HUES6 (cell line): Measurements from ENCODE around the gene MLX.
"Not testable (repeated sequence)": the region's sequence is repeated elsewhere in the genome, so short reads cannot be mapped to it uniquely, and the experiment has no call there.

Source experiments
- H3K27ac ChIP-seq: 2 replicates; pipeline ENCODE4 v1.7.0; 2013; ENCODE audit warnings: low read depth, mild to moderate bottlenecking, low read length, inconsistent platforms
- H3K27me3 ChIP-seq: 2 replicates; pipeline ENCODE4 v1.6.1; 2013; ENCODE audit warnings: low read length; ENCODE audit not compliant: control insufficient read depth, insufficient read depth
- H3K36me3 ChIP-seq: 2 replicates; pipeline ENCODE4 v1.6.1; 2013; ENCODE audit warnings: low read length; ENCODE audit not compliant: control insufficient read depth, insufficient read depth
- H3K4me1 ChIP-seq: 2 replicates; pipeline ENCODE4 v1.6.1; 2013; ENCODE audit warnings: low read length; ENCODE audit not compliant: control insufficient read depth, insufficient read depth
- H3K4me3 ChIP-seq: 2 replicates; pipeline ENCODE4 v1.5.1; 2013; ENCODE audit warnings: low read depth, low read length
- H3K9ac ChIP-seq: one replicate; pipeline ENCODE4 v1.6.1; 2013; ENCODE audit warnings: mild to moderate bottlenecking, low read length
- H3K9me3 ChIP-seq: 2 replicates; pipeline ENCODE4 v1.6.1; 2013; ENCODE audit warnings: low read depth, low read length; ENCODE audit not compliant: control insufficient read depth, insufficient read depth

Gene MLX

DNA sequence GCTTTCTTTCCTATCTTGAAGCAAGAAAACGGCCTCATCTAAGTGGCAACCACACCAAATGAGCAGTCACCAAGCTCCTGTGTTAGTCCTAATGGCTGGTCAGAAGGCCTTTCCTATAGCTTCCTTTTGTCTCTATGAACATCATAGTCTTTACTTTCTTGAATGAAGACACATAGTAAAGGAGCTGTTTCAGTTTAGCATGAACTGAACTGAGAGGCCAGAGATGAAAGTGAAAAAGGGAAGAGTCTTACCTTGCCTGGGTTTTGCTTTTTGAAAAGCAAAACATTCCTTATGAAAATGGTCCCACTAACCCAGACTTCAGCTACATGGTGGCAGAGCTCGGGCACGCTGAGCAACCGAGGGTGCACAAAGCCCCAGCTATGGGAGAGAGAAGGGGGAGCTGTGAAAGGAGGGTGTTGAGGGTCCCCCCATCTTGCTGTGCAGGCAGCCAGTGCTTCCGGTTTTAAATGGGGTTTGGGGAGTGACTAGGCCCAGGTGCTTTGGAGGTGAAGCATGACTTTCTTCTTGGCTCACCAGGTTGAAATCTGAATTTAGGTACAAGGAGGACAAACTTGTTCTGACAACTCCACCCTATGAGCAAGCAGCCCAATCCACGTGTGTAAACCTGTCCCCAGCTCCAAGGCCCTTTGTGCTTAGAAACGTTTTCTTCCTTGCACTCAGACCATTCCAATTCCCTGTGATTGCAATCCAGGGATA is 19.8 kb downstream of the MLX start:
- Histone ChIP-seq H3K4me1 (no peaks in the 10 kb centered on the region), H3K27ac (no peak overlapping the region), H3K9me3 (no peaks in the 10 kb centered on the region), H3K36me3 (peaks cover 86% of the 10 kb centered on the region), H3K27me3 (no peaks in the 10 kb centered on the region), H3K4me3 (no peak overlapping the region), H3K9ac (no peak overlapping the region)

DNA sequence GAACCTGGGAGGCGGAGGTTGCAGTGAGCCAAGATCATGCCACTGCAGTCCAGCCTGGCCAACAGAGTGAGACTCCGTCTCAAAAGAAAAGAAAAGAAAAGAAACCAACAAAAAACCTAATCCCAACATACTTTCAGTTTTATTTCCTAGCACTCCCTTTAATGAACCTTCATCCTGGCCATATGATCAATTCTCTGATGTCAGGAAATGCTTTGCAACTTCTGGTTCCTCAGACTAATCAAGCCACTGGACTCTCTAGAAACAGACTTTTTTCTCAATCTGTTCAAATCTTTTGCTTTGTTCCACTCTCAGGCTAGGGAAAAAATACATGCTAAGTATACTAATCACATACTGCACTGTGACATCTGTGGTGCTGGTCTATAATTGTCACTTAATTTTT is 24.0 kb downstream of the MLX start:
- H3K9me3 ChIP-seq: no peaks in the 10 kb centered on the region
- no peak overlapping the region for H3K9ac ChIP-seq
- peaks cover 51% of the 10 kb centered on the region for H3K36me3 ChIP-seq
- no peaks in the 10 kb centered on the region for H3K4me1 ChIP-seq
- H3K27ac ChIP-seq: no peak overlapping the region
- H3K27me3 ChIP-seq: no peaks in the 10 kb centered on the region
- no peak overlapping the region for H3K4me3 ChIP-seq

DNA sequence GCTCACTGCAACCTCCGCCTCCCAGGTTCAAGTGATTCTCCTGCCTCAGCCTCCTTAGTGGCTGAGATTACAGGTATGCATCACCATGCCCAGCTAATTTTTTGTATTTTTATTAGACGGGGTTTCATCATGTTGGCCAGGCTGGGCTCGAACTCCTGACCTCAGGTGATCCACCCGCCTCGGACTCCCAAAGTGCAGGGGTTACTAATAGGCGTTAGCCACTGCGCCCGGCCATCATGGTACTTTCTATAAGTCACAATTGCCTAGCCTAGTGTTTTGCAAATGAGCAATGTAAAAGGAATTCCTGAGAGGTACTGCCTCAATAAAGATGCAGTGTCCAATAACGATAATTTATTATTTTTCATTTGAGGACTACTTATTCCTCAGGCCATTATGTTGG is 24.5 kb downstream of the MLX start:
- peaks cover 45% of the 10 kb centered on the region for H3K36me3 ChIP-seq
- no peak overlapping the region for H3K27ac ChIP-seq
- H3K4me3 ChIP-seq: no peak overlapping the region
- no peaks in the 10 kb centered on the region for H3K27me3 ChIP-seq
- H3K9me3 ChIP-seq: no peaks in the 10 kb centered on the region
- no peaks in the 10 kb centered on the region for H3K4me1 ChIP-seq
- H3K9ac ChIP-seq: no peak overlapping the region

DNA sequence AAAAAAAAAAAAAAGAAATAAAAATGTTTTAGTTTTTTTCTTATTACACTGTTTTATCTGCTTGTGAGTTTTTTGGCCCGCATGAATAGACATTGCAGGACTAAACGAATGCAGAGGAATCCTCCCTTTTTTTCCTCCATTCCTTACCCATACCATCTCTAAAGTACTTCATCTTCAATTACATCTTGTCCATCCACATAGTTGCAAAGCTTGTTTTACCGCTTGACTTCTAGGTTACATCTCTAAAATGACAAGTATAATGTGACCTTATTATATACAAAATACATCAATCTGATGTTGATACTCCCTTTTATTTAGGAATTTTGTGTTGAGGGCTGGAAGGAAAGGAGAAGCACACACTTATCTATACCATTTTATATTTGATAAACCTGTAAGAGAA is 29.5 kb downstream of the MLX start:
- H3K9ac ChIP-seq: no peak overlapping the region
- H3K36me3 ChIP-seq: peaks cover 7% of the 10 kb centered on the region
- H3K4me1 ChIP-seq: no peaks in the 10 kb centered on the region
- H3K27ac ChIP-seq: no peak overlapping the region
- H3K9me3 ChIP-seq: no peaks in the 10 kb centered on the region
- H3K4me3 ChIP-seq: no peak overlapping the region
- no peaks in the 10 kb centered on the region for H3K27me3 ChIP-seq

DNA sequence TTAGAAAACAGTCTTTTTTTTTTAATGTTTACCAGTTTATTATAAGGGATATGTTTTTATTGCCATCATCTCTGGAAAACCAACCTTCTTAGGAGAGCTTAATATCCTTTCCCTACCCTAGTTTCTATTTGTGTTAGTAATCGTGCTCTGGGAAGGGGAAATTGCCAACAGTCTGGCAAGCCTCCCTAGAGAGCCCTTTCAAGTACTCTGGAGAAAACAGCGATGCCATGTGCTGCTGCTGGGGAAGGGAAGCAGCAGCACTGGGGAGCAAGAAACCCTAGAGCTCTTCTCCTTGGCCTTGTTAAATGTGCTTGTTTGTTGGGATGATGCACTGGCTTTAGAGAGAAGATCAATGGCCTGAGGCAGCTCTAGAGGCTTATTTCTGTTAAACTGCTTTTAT is 32.0 kb downstream of the MLX start:
- Histone ChIP-seq H3K4me1 (no peaks in the 10 kb centered on the region), H3K27ac (no peak overlapping the region), H3K27me3 (no peaks in the 10 kb centered on the region), H3K9me3 (no peaks in the 10 kb centered on the region), H3K4me3 (no peak overlapping the region), H3K36me3 (no peaks in the 10 kb centered on the region), H3K9ac (no peak overlapping the region)

DNA sequence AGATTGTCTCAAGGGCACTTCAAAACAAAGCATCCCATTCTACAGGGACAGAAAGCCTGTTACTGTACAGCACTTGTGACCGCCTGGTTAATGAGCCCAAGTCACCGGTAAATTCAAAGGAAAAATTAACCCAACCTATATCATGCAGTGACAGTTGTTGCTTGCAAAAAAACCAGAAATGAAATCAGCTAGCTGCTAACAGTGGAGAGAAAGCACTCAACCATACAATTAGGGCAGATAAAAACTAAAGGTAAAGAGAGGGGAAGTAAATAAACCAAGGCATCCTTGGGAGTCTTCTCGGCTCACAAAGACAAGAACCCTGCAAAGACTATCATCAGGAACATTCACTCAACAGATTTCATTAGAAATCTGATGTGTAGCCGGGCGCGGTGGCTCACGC is 36.4 kb downstream of the MLX start:
- no peak overlapping the region for H3K9ac ChIP-seq
- H3K27me3 ChIP-seq: no peaks in the 10 kb centered on the region
- H3K36me3 ChIP-seq: no peaks in the 10 kb centered on the region
- H3K27ac ChIP-seq: no peak overlapping the region
- no peak overlapping the region for H3K4me3 ChIP-seq
- H3K9me3 ChIP-seq: no peaks in the 10 kb centered on the region
- H3K4me1 ChIP-seq: peaks cover 3% of the 10 kb centered on the region; the same call in 1 of the 2 replicates

DNA sequence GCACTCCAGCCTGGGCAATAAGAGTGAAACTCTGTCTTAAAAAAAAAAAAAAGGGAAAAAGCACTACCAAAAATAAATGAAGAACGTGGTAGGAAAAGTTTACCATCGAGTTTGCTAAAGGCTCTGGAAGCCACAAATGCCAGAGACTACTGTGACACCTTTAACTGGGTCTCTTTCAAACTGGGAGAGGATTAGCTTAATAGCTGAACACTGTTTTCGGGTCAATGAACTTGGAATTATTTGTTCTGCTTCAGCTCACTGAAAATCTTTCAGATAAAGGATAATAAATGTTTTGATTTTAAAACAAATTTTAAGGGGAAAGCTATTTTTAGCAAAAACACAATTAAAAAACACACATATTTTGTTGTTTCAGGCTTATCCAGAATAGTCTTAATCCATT is 40.9 kb downstream of the MLX start:
- Histone ChIP-seq H3K9me3 (no peaks in the 10 kb centered on the region), H3K4me1 (peaks cover 6% of the 10 kb centered on the region; the same call in 1 of the 2 replicates), H3K27ac (no peak overlapping the region), H3K36me3 (peaks cover 14% of the 10 kb centered on the region), H3K9ac (no peak overlapping the region), H3K27me3 (no peaks in the 10 kb centered on the region), H3K4me3 (peak overlapping the region; percentile 83)

DNA sequence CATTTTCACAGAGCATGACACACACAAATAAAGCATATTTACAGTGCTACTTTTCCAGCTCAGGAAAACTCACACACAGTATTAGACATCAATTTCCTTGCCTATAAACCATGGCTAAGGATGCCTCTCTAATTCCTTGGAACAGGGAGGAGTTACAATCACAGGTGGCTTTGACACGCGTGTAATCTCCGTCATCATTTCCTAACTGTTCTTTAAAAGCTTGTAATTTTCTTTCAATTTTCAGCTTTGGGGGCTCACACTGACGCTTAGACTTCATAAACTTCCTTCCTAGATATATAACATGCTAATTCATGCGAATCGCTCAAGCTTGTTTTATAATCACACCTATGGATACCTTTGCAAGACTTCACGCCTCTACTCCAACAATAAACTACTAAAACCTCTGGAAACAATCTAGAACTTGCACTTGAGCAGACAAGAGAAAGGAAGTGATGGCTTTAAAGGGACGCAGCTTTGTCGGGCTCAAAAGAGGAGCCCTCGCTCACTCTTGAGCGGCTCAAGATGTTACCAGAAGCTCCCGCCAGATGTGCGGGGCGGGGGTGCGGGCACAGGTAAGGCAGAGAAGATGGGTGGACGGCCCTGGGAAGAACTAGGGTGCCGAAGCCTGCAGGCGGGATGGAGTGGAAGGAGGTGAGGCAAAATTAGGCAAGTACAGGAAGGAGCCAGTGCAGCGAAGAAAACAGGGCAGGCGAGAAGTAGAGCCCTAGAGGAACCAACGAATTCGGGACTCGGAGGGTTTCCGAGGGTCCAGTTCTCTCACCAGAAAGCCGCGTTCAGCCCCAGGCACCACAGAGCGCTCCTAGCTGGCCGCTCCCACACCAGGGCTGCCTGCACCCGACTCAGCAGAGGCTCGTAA is 41.6 kb downstream of the MLX start:
- peak overlapping the region; percentile 89 for H3K9ac ChIP-seq
- peak overlapping the region; percentile 83 for H3K4me3 ChIP-seq
- H3K27ac ChIP-seq: peak overlapping the region; percentile 62; the same call in 1 of the 2 replicates
- no peaks in the 10 kb centered on the region for H3K27me3 ChIP-seq
- peaks cover 6% of the 10 kb centered on the region; the same call in 1 of the 2 replicates for H3K4me1 ChIP-seq
- peaks cover 22% of the 10 kb centered on the region for H3K36me3 ChIP-seq
- no peaks in the 10 kb centered on the region for H3K9me3 ChIP-seq

DNA sequence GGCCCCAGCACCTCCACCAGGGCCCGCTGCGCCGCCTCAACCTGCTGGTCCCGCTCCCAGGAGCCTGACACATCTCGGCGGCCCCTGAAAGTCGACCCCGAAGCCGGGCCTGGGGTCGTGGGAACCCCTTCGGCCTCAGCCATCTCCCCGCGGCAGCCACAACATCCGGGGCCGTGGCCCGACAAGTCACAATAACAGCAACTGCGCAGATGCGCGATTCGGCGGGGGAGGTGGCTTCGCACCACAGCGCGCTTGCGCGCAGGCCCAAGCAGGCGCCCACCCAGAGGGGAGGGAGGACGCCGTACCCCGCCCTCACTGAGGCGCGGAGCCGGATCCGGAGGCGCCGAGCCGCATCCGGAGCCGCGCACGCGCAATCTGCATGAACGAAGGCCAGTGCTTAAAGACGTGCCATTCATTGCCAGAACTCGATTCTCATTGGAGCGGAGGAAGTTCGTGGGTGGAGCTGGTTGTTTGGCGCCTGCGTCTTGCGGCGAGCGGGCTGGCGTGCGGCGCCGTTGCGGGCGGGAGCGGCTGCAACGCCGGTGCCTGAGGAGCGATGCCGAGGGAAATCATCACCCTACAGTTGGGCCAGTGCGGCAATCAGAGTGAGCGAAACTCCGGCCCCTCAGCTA is 42.4 kb downstream of the MLX start, which contains the start of the genes RETREG3 and TUBG1:
Gene RETREG3 (minus strand): TSS at position 193 of the 632 bp plus-strand sequence. CDS start 50 bp downstream, at position 143.
Gene TUBG1 (plus strand): TSS at position 502 of the 632 bp plus-strand sequence. CDS start 55 bp downstream, at position 557.
- H3K27ac ChIP-seq: peak within 1 kb of the TSS; percentile 62; the same call in 1 of the 2 replicates
- peak within 1 kb of the TSS; percentile 89 for H3K9ac ChIP-seq
- H3K9me3 ChIP-seq: no peaks in the 10 kb centered on the region
- H3K36me3 ChIP-seq: peaks cover 29% of the 10 kb centered on the region
- H3K4me3 ChIP-seq: peak within 1 kb of the TSS; percentile 83
- no peaks in the 10 kb centered on the region for H3K27me3 ChIP-seq
- peaks cover 6% of the 10 kb centered on the region; the same call in 1 of the 2 replicates for H3K4me1 ChIP-seq

DNA sequence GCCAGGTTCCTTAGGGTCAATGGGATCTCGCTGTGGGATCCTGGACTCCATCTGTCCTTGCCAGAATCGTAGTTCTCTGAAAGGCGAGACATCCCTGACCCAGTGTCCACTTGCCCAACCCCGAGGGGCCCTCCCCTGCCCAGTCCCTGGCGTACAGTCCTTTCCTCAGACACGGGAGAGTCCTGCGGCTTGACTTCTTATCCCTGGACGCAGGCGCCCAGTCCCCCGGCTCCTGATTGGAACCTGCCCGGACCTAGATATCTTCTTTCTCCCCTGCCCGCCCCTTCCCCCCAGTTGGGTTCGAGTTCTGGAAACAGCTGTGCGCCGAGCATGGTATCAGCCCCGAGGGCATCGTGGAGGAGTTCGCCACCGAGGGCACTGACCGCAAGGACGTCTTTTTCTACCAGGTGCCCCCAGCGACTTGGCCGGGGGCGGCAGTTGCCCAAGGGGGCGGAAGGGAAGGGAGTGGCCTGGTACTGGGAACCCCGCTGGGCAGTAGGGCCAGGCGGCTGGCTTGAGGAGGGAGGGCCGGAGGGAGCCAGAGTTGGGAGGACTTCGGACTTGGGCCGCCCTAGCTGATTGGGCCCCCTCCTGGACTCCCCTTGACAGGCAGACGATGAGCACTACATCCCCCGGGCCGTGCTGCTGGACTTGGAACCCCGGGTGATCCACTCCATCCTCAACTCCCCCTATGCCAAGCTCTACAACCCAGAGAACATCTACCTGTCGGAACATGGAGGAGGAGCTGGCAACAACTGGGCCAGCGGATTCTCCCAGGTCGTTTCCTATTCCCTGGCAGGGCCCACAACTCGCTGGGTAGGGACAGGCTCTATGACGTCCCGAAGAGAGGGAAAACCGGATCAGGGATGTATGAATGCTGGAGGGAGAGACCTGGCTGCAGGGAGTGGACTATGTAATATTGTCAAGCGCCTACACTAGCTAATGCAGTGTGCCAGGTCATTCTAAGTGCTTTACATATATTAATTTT is 43.2 kb downstream of the MLX start:
- not testable (repeated sequence) for H3K4me1 ChIP-seq, H3K27me3 ChIP-seq, H3K9me3 ChIP-seq
- H3K36me3 ChIP-seq: peaks cover 38% of the 10 kb centered on the region
- peak overlapping the region; percentile 21; the same call in 1 of the 2 replicates for H3K27ac ChIP-seq
- H3K9ac ChIP-seq: peak overlapping the region; percentile 81
- H3K4me3 ChIP-seq: peak overlapping the region; percentile 83
